ENCODE measurements around the gene FGFR2. TPM values are rescaled to one million over a fixed set of nuclear protein-coding genes. Genes with fewer than 3 reads are reported as not detected.
A peak's percentile ranks its signal among the peaks of the same experiment; 100 is the strongest.

Gene FGFR2
- total RNA-seq, 6 donors from 2014 or later = 36.7 to 83.7 (median 64.1) TPM

DNA sequence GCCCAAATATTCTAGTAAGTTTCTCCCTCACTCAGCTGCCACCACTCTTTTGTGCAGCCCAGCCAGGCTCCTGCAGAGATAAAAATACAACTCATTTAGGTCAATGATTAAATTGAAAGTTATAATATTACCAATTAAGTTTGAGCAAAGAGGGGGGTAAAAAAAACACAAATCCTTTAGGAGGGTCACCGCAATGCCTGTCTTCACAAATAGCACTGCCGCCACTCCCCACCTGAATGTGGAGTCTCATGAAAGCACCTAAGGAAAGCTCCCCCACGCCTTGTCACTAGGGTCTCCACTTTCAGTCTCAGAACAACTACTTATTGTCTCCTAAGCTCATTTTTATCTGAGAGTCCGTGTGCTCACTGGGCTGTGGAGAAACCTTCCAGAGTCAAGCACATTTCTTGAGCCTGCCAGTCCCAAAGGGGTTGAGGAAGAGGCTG is 148.7 kb downstream of the FGFR2 start:
- no peaks in the 10 kb centered on the region for H3K36me3 ChIP-seq
- no peaks in the 10 kb centered on the region for H3K27me3 ChIP-seq
- H3K27ac ChIP-seq = no peak overlapping the region
- no peaks in the 10 kb centered on the region for H3K4me1 ChIP-seq
- DNase-seq = no peak
- WGBS, 2 donors = 79 to 84% methylated on average over 4 of the region's 4 CpGs
- no peak for ATAC-seq (ENCODE audit: low FRiP score in 2 of 2)
- TF ChIP-seq POLR2AphosphoS5 (IDR thresholded peaks at IDR 0.05) = no peak
- TF ChIP-seq, protein P1, sequence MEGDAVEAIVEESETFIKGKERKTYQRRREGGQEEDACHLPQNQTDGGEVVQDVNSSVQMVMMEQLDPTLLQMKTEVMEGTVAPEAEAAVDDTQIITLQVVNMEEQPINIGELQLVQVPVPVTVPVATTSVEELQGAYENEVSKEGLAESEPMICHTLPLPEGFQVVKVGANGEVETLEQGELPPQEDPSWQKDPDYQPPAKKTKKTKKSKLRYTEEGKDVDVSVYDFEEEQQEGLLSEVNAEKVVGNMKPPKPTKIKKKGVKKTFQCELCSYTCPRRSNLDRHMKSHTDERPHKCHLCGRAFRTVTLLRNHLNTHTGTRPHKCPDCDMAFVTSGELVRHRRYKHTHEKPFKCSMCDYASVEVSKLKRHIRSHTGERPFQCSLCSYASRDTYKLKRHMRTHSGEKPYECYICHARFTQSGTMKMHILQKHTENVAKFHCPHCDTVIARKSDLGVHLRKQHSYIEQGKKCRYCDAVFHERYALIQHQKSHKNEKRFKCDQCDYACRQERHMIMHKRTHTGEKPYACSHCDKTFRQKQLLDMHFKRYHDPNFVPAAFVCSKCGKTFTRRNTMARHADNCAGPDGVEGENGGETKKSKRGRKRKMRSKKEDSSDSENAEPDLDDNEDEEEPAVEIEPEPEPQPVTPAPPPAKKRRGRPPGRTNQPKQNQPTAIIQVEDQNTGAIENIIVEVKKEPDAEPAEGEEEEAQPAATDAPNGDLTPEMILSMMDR (IDR thresholded peaks at IDR 0.05) = no peak
- no peak for TF ChIP-seq EP300 (IDR thresholded peaks at IDR 0.05)
- no peak for TF ChIP-seq POLR2A (IDR thresholded peaks at IDR 0.05)
- no peaks in the 10 kb centered on the region for H3K9me3 ChIP-seq
- no peak overlapping the region for H3K4me3 ChIP-seq

- no peak for TF ChIP-seq EP300 (IDR thresholded peaks at IDR 0.05)
- TF ChIP-seq, protein P1 (IDR thresholded peaks at IDR 0.05) = no peak
- no peak for TF ChIP-seq POLR2A (IDR thresholded peaks at IDR 0.05)
- TF ChIP-seq POLR2AphosphoS5 (IDR thresholded peaks at IDR 0.05) = no peak
- no peaks in the 10 kb centered on the region for H3K9me3 ChIP-seq
- H3K36me3 ChIP-seq = no peaks in the 10 kb centered on the region
- DNase-seq = no peak
- ATAC-seq (ENCODE audit: low FRiP score in 2 of 2) = no peak
- H3K4me1 ChIP-seq = no peaks in the 10 kb centered on the region
- no peak overlapping the region for H3K4me3 ChIP-seq
- WGBS, 2 donors = 49 to 62% methylated on average over 5 of the region's 5 CpGs
- H3K27ac ChIP-seq = no peak overlapping the region
- no peaks in the 10 kb centered on the region for H3K27me3 ChIP-seq
Observed at GRCh38 chr10:121448766-121449421, 149.3 kb downstream of the FGFR2 start.

- ATAC-seq (ENCODE audit: low FRiP score in 2 of 2) = no peak
- TF ChIP-seq POLR2AphosphoS5 (IDR thresholded peaks at IDR 0.05) = no peak
- TF ChIP-seq, protein P1 (IDR thresholded peaks at IDR 0.05) = no peak
- no peak for TF ChIP-seq POLR2A (IDR thresholded peaks at IDR 0.05)
- TF ChIP-seq EP300 (IDR thresholded peaks at IDR 0.05) = no peak
- no peaks in the 10 kb centered on the region for H3K36me3 ChIP-seq
- H3K27ac ChIP-seq = no peak overlapping the region
- no peaks in the 10 kb centered on the region for H3K9me3 ChIP-seq
- H3K4me1 ChIP-seq = no peaks in the 10 kb centered on the region
- 86 to 88% methylated on average over 8 of the region's 8 CpGs for WGBS, 2 donors
- no peak overlapping the region for H3K4me3 ChIP-seq
- DNase-seq = no peak
- H3K27me3 ChIP-seq = no peaks in the 10 kb centered on the region
Observed at GRCh38 chr10:121444520-121445165, 153.6 kb downstream of the FGFR2 start.

DNA sequence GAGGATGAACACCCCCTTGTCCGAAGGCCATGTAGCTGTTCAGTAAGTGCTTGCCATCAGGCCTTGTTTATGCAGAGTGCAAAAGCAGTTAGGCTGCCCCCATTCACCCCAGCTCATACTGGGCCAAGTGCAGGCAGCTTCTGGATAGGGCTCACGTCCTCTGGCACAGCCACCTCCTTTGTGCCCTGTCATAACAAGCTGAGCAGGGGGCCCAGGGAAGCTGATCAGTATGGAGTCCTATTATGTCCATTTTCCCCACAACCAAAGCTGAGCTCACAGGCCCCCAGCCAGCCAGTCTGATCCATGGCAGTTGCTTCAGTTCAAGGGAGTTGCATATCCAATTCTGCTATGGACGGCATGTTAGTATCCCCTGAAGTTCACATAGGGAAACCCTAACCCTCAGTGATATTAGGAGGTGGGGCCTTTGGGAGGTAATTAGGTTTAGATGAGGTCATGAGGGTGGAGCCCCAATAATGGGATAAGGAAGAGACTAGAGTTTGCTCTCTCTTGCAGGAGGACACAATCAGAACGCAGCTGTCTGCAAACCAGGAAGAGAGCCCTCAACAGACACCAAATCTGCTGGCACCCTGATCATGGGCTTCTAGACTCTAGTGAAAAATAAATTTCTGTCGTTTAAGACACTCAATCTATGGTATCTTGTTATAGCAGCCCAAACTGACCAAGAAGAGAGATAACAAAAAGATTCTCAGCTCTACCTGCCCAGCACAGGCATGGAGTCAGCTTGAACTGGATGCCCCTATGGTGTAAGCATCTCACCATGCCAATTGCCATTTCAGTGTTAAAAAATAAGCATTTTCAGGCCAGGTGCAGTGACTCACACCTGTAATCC is 155.9 kb downstream of the FGFR2 start:
- peaks cover 0 to 8% (median 0%) of the 10 kb centered on the region in 4 donors for H3K4me1 ChIP-seq
- no peak overlapping the region for H3K4me3 ChIP-seq
- peak in 1 of 2 donors; percentile 13 for ATAC-seq (ENCODE audit: low FRiP score in 2 of 2)
- WGBS, 2 donors = 52 to 61% methylated on average over 5 of the region's 5 CpGs
- H3K36me3 ChIP-seq = no peaks in the 10 kb centered on the region
- no peak for DNase-seq
- no peaks in the 10 kb centered on the region for H3K9me3 ChIP-seq
- no peak overlapping the region for H3K27ac ChIP-seq
- no peaks in the 10 kb centered on the region for H3K27me3 ChIP-seq
- TF ChIP-seq POLR2AphosphoS5 (IDR thresholded peaks at IDR 0.05) = no peak
- no peak for TF ChIP-seq EP300 (IDR thresholded peaks at IDR 0.05)
- TF ChIP-seq, protein P1 (IDR thresholded peaks at IDR 0.05) = no peak
- no peak for TF ChIP-seq POLR2A (IDR thresholded peaks at IDR 0.05)
